Activated T-cell treated with anti-CD3 and anti-CD28 coated beads, Interleukin-2, amount 50 U/mL, for 72 hours (primary cell): ENCODE results near the gene MRPS22. TPM values are rescaled to one million over a fixed set of nuclear protein-coding genes. Genes with fewer than 3 reads are reported as not detected.

Experiments used
- ATAC-seq, 2 donors: fragments of 150-1000 bp; cut with Tn5 transposase; replicated peaks in 1 of 2; 2 replicates each; pipeline ENCODE4 v1.10.0; 2021; ENCODE audit warnings: moderate library complexity in 2 of 2, mild to moderate bottlenecking in 1 of 2
- DNase-seq, 2 donors: peaks; one replicate each; pipeline ENCODE4 v3.0.0; 2021 to 2022; ENCODE audit warnings: mixed read lengths in 1 of 2
- H3K27ac Mint-ChIP-seq: one replicate; pipeline ENCODE4 v1.8.0; 2022; ENCODE audit warnings: mild to moderate bottlenecking, moderate library complexity, mixed read lengths
- H3K27me3 Mint-ChIP-seq: one replicate; pipeline ENCODE4 v1.8.0; 2022; ENCODE audit warnings: low read depth, mixed read lengths
- H3K36me3 Mint-ChIP-seq, 2 donors: one replicate each; pipeline ENCODE4 v1.8.0; 2022; ENCODE audit warnings: mixed read lengths in 2 of 2, mild to moderate bottlenecking in 1 of 2; ENCODE audit not compliant: insufficient read depth in 2 of 2
- H3K4me1 Mint-ChIP-seq: one replicate; pipeline ENCODE4 v1.8.0; 2022; ENCODE audit warnings: low read depth, mixed read lengths
- H3K4me3 Mint-ChIP-seq, 2 donors: one replicate each; pipeline ENCODE4 v1.8.0; 2022; ENCODE audit warnings: mild to moderate bottlenecking in 2 of 2, mixed read lengths in 2 of 2, moderate library complexity in 2 of 2
- H3K9me3 Mint-ChIP-seq, 2 donors: one replicate each; pipeline ENCODE4 v1.8.0; 2022; ENCODE audit warnings: mixed read lengths in 2 of 2
- total RNA-seq, 2 donors: library from RNA; stranded (reverse); gene quantifications; one replicate each; pipeline ENCODE4 v1.2.3, GENCODE V29; 2022

Gene MRPS22
- total RNA-seq, 2 donors from 2014 or later, result 61.7 to 67.5 TPM

GRCh38 chr3:139306078-139306477 lies 37.7 kb upstream of the MRPS22 start:
- H3K4me1 Mint-ChIP-seq, result peaks cover 8% of the 10 kb centered on the region
- no peaks in the 10 kb centered on the region for H3K9me3 Mint-ChIP-seq
- DNase-seq (no peak), ATAC-seq (no peak)
- H3K27ac Mint-ChIP-seq, result no peak overlapping the region
- no peaks in the 10 kb centered on the region for H3K36me3 Mint-ChIP-seq
- H3K27me3 Mint-ChIP-seq, result peaks cover 10% of the 10 kb centered on the region
- no peak overlapping the region for H3K4me3 Mint-ChIP-seq

- H3K4me1 Mint-ChIP-seq, result peaks cover 8% of the 10 kb centered on the region
- no peak for DNase-seq
- no peaks in the 10 kb centered on the region for H3K9me3 Mint-ChIP-seq
- H3K27me3 Mint-ChIP-seq, result peaks cover 9% of the 10 kb centered on the region
- no peak overlapping the region for H3K4me3 Mint-ChIP-seq
- no peaks in the 10 kb centered on the region for H3K36me3 Mint-ChIP-seq
- no peak for ATAC-seq
- no peak overlapping the region for H3K27ac Mint-ChIP-seq
Observed at GRCh38 chr3:139307072-139307491, 36.7 kb upstream of the MRPS22 start.

- no peaks in the 10 kb centered on the region for H3K9me3 Mint-ChIP-seq
- no peak overlapping the region for H3K27ac Mint-ChIP-seq
- no peak overlapping the region for H3K4me3 Mint-ChIP-seq
- H3K27me3 Mint-ChIP-seq, result peaks cover 1% of the 10 kb centered on the region
- H3K4me1 Mint-ChIP-seq, result no peaks in the 10 kb centered on the region
- H3K36me3 Mint-ChIP-seq, result no peaks in the 10 kb centered on the region
- ATAC-seq (no peak), DNase-seq (no peak)
Observed at GRCh38 chr3:139307601-139308555, 35.9 kb upstream of the MRPS22 start.

GRCh38 chr3:139308560-139308959 lies 35.3 kb upstream of the MRPS22 start:
- Mint-ChIP-seq H3K9me3 (no peaks in the 10 kb centered on the region), H3K36me3 (no peaks in the 10 kb centered on the region), H3K4me3 (no peak overlapping the region), H3K4me1 (no peaks in the 10 kb centered on the region), H3K27ac (no peak overlapping the region), H3K27me3 (peaks cover 5% of the 10 kb centered on the region)
- DNase-seq (no peak), ATAC-seq (no peak)

GRCh38 chr3:139309061-139309591 lies 34.7 kb upstream of the MRPS22 start:
- no peak overlapping the region for H3K27ac Mint-ChIP-seq
- no peak overlapping the region for H3K4me3 Mint-ChIP-seq
- ATAC-seq (no peak), DNase-seq (no peak)
- H3K27me3 Mint-ChIP-seq, result peaks cover 7% of the 10 kb centered on the region
- H3K9me3 Mint-ChIP-seq, result no peaks in the 10 kb centered on the region
- H3K36me3 Mint-ChIP-seq, result no peaks in the 10 kb centered on the region
- H3K4me1 Mint-ChIP-seq, result no peaks in the 10 kb centered on the region

GRCh38 chr3:139309880-139310279 lies 33.9 kb upstream of the MRPS22 start:
- H3K27ac Mint-ChIP-seq, result no peak overlapping the region
- no peak for ATAC-seq
- H3K27me3 Mint-ChIP-seq, result peaks cover 7% of the 10 kb centered on the region
- no peak for DNase-seq
- H3K4me1 Mint-ChIP-seq, result no peaks in the 10 kb centered on the region
- H3K4me3 Mint-ChIP-seq, result no peak overlapping the region
- H3K9me3 Mint-ChIP-seq, result no peaks in the 10 kb centered on the region
- H3K36me3 Mint-ChIP-seq, result no peaks in the 10 kb centered on the region

GRCh38 chr3:139310474-139310933 lies 33.3 kb upstream of the MRPS22 start:
- Mint-ChIP-seq H3K27ac (no peak overlapping the region), H3K9me3 (no peaks in the 10 kb centered on the region), H3K4me3 (no peak overlapping the region), H3K36me3 (no peaks in the 10 kb centered on the region), H3K27me3 (peaks cover 11% of the 10 kb centered on the region), H3K4me1 (no peaks in the 10 kb centered on the region)
- DNase-seq, result no peak
- ATAC-seq, result no peak

GRCh38 chr3:139311557-139311956 lies 32.3 kb upstream of the MRPS22 start:
- H3K27me3 Mint-ChIP-seq, result peaks cover 22% of the 10 kb centered on the region
- DNase-seq, result no peak
- no peaks in the 10 kb centered on the region for H3K4me1 Mint-ChIP-seq
- ATAC-seq, result no peak
- H3K27ac Mint-ChIP-seq, result no peak overlapping the region
- H3K4me3 Mint-ChIP-seq, result no peak overlapping the region
- H3K36me3 Mint-ChIP-seq, result no peaks in the 10 kb centered on the region
- no peaks in the 10 kb centered on the region for H3K9me3 Mint-ChIP-seq

DNA sequence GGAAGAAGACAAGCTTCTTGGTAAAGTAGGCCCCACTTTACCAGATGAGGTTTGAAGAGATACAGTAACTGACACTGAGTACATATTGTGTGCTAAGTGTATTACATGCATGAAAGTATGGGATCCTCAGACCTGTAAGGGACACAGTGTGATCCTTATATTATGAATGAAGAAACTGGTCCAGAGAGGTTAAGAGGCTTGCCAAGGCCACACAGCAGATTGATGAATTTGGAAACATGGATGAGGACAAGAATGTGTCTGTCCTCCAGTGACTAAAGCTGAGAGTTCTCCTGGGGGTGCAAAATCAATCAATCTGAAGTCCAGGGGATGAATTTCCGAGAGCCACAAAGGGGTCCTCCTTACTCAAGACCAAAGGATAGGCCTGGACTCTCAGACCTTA lies 31.4 kb upstream of the MRPS22 start:
- ATAC-seq (no peak), DNase-seq (no peak)
- Mint-ChIP-seq H3K27ac (no peak overlapping the region), H3K4me3 (no peak overlapping the region), H3K36me3 (no peaks in the 10 kb centered on the region), H3K27me3 (peaks cover 22% of the 10 kb centered on the region), H3K4me1 (no peaks in the 10 kb centered on the region), H3K9me3 (no peaks in the 10 kb centered on the region)

DNA sequence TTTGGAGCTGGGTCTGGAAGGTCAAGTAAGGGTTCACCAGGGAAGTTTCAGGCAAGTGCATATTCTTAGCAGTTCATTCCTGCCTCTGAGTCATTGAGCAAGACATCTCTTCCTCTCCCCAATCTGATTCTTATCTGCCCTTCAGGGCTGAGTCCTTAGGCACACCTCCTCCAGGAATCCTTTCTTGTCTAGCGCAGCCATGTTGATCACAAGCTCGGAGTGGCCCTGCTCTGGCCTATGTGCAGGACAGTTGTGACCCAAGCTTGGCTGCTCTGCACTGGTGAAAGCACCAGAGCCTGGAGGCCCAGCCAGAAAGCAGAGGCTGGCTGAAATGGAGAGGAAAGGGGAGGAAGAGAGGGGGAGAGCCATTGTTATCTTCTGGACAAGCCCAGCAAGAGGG lies 30.9 kb upstream of the MRPS22 start:
- no peak overlapping the region for H3K4me3 Mint-ChIP-seq
- no peak overlapping the region for H3K27ac Mint-ChIP-seq
- peaks cover 22% of the 10 kb centered on the region for H3K27me3 Mint-ChIP-seq
- no peaks in the 10 kb centered on the region for H3K9me3 Mint-ChIP-seq
- no peaks in the 10 kb centered on the region for H3K36me3 Mint-ChIP-seq
- no peak for ATAC-seq
- no peak for DNase-seq
- H3K4me1 Mint-ChIP-seq, result no peaks in the 10 kb centered on the region

GRCh38 chr3:139313921-139314320 lies 29.9 kb upstream of the MRPS22 start:
- H3K27ac Mint-ChIP-seq, result no peak overlapping the region
- no peak overlapping the region for H3K4me3 Mint-ChIP-seq
- ATAC-seq (no peak), DNase-seq (no peak)
- H3K27me3 Mint-ChIP-seq, result peaks cover 22% of the 10 kb centered on the region
- H3K36me3 Mint-ChIP-seq, result no peaks in the 10 kb centered on the region
- no peaks in the 10 kb centered on the region for H3K9me3 Mint-ChIP-seq
- H3K4me1 Mint-ChIP-seq, result no peaks in the 10 kb centered on the region

GRCh38 chr3:139317215-139317614 lies 26.6 kb upstream of the MRPS22 start:
- H3K4me1 Mint-ChIP-seq, result no peaks in the 10 kb centered on the region
- DNase-seq, result no peak
- no peak overlapping the region for H3K4me3 Mint-ChIP-seq
- ATAC-seq, result no peak
- no peaks in the 10 kb centered on the region for H3K9me3 Mint-ChIP-seq
- no peak overlapping the region for H3K27ac Mint-ChIP-seq
- H3K27me3 Mint-ChIP-seq, result peaks cover 30% of the 10 kb centered on the region
- H3K36me3 Mint-ChIP-seq, result no peaks in the 10 kb centered on the region

- Mint-ChIP-seq H3K27ac (no peak overlapping the region), H3K27me3 (peaks cover 30% of the 10 kb centered on the region)
- no peak for DNase-seq
Observed at GRCh38 chr3:139317660-139318430, 26.0 kb upstream of the MRPS22 start.

More at GRCh38 chr3:139317660-139318430, 26.0 kb upstream of the MRPS22 start:
- H3K4me3 Mint-ChIP-seq, result no peak overlapping the region
- no peaks in the 10 kb centered on the region for H3K4me1 Mint-ChIP-seq
- ATAC-seq, result no peak
- no peaks in the 10 kb centered on the region for H3K36me3 Mint-ChIP-seq
- H3K9me3 Mint-ChIP-seq, result no peaks in the 10 kb centered on the region
